HG03520 (cell line): ENCODE measurements around the gene PELI1.

Experiments
- ATAC-seq: cut with Tn5 transposase; IDR thresholded peaks from one replicate; pipeline ENCODE4 v1.9.1; 2021; ENCODE audit warnings: mild to moderate bottlenecking, moderate library complexity; ENCODE audit not compliant: unreplicated experiment

PELI1 gene

GRCh38 chr2:64144057-64145013 is at the start of gene PELI1:
PELI1 (minus strand) TSS chr2:64144420; CDS start chr2:64108310, 36,110 bp downstream.
- ATAC-seq: peak; percentile 84

- ATAC-seq: no peak
Observed at GRCh38 chr2:64193491-64193890, 49.3 kb upstream of the PELI1 start.

GRCh38 chr2:64192664-64193105 is 48.5 kb upstream of the PELI1 start:
- ATAC-seq: no peak

GRCh38 chr2:64192125-64192479 is 47.9 kb upstream of the PELI1 start:
- ATAC-seq: no peak

- no peak for ATAC-seq
Observed at GRCh38 chr2:64189586-64189985, 45.4 kb upstream of the PELI1 start.

GRCh38 chr2:64189167-64189566 is 44.9 kb upstream of the PELI1 start:
- ATAC-seq: no peak

GRCh38 chr2:64186699-64187605 is 42.7 kb upstream of the PELI1 start:
- ATAC-seq: no peak

- peak; percentile 68 for ATAC-seq
Observed at GRCh38 chr2:64179582-64180321, 35.5 kb upstream of the PELI1 start.

- no peak for ATAC-seq
Observed at GRCh38 chr2:64177315-64177714, 33.1 kb upstream of the PELI1 start.

- ATAC-seq: no peak
Observed at GRCh38 chr2:64175419-64176197, 31.4 kb upstream of the PELI1 start.

- ATAC-seq: no peak
Observed at GRCh38 chr2:64173156-64174135, 29.2 kb upstream of the PELI1 start.

- no peak for ATAC-seq
Observed at GRCh38 chr2:64168756-64169155, 24.5 kb upstream of the PELI1 start.

- ATAC-seq: no peak
Observed at GRCh38 chr2:64168201-64168600, 24.0 kb upstream of the PELI1 start.

- ATAC-seq: no peak
Observed at GRCh38 chr2:64166637-64167420, 22.6 kb upstream of the PELI1 start.

GRCh38 chr2:64166212-64166611 is 22.0 kb upstream of the PELI1 start:
- no peak for ATAC-seq

GRCh38 chr2:64165706-64166105 is 21.5 kb upstream of the PELI1 start:
- ATAC-seq: no peak

- ATAC-seq: no peak
Observed at GRCh38 chr2:64164629-64165028, 20.4 kb upstream of the PELI1 start.

GRCh38 chr2:64162516-64162915 is 18.3 kb upstream of the PELI1 start:
- no peak for ATAC-seq
